Activated T-cell treated with anti-CD3 and anti-CD28 coated beads for 48 hours (primary cell): ENCODE results near the gene C17orf58.

Experiments
- DNase-seq: peaks from one replicate; pipeline ENCODE4 v3.0.0-alpha.2; 2020; ENCODE audit warnings: low read depth

The C17orf58 gene

DNA sequence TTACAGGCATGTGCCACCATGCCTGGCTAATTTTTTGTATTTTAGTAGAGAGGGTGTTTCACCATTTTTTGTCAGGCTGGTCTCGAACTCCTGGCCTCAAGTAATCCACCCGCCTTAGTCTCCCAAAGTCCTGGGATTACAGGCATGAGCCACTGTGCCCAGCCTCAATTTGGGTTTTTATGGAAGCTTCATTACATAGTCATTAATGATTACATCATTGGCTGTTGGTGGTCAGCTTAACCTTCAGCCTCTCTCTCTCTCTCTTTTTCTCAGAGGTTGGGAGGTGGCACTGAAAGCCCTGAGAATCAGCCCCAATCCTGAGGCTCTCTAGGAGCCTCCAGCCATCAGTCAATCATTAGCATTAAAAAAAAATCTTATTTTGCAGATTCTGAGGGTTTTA, 45.3 kb downstream of the C17orf58 start:
- no peak for DNase-seq

- DNase-seq = no peak
Measured at GRCh38 chr17:67947325-67947813, 48.9 kb downstream of the C17orf58 start.

- DNase-seq = no peak
Measured at GRCh38 chr17:67946513-67946912, 49.8 kb downstream of the C17orf58 start.

DNA sequence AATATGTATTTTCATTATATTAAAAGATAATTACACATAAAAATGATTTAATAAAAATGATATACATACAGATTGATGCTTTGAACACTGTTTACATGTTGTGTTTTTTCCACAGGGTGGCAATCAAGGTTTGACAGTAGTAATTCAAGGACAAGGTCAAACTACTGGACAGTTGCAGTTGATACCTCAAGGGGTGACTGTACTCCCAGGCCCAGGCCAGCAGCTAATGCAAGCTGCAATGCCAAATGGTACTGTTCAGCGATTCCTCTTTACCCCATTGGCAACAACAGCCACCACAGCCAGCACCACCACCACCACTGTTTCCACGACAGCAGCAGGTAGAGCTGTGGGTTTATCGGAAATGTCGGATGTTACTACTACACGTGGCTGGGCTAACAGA, 52.2 kb downstream of the C17orf58 start:
- DNase-seq = no peak

DNA sequence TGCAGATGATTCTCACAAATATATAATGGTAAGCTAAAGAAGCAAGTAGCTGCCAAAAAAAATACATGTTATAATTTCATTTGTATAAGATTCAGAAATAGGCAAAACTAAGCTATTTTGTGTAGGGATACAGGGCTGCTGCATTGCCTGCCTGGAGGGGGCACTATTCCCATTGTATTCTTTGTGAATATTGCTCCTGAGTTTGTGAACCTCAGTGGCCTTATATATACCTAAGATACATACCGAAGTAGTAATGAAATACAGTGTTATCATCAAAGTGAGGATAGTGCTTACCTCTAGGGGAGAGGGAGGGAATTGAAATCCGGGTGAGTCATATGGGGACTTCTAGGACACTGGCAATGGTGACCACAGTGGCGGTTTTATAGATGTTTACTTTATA, 53.5 kb downstream of the C17orf58 start:
- no peak for DNase-seq
